Activated CD4-positive, alpha-beta T cell treated with anti-CD3 and anti-CD28 coated beads, Interleukin-10, Interleukin-2, amounts not matched to agents 100 ng/mL and 50 ng/mL, durations not matched to agents 16 hours and 8 hours (primary cell): Measurements from ENCODE around the gene CCNF.
"Not testable (repeated sequence)": the region's sequence is repeated elsewhere in the genome, so short reads cannot be mapped to it uniquely, and the experiment has no call there.

Experiments
- DNase-seq: peaks from one replicate; pipeline ENCODE4 v3.0.0-alpha.2; 2020

CCNF gene

GRCh38 chr16:2429034-2429770 lies at the start of gene CCNF:
Gene CCNF (plus strand): TSS chr16:2429447. CDS start chr16:2429482, 35 bp downstream.
- peak; percentile 99 for DNase-seq

GRCh38 chr16:2383501-2383900 lies 45.7 kb upstream of the CCNF start:
- DNase-seq, result no peak

- no peak for DNase-seq
These were observed 44.8 kb upstream of the CCNF start for GRCh38 chr16:2384426-2384825.

GRCh38 chr16:2385190-2385836 lies 43.9 kb upstream of the CCNF start:
- no peak for DNase-seq

- DNase-seq, result not testable (repeated sequence)
These were observed 43.3 kb upstream of the CCNF start for GRCh38 chr16:2385982-2386381.

- DNase-seq, result no peak
These were observed 42.3 kb upstream of the CCNF start for GRCh38 chr16:2386990-2387389.

- no peak for DNase-seq
These were observed 40.9 kb upstream of the CCNF start for GRCh38 chr16:2388139-2388874.

GRCh38 chr16:2388875-2389433 lies 40.3 kb upstream of the CCNF start:
- DNase-seq, result no peak

GRCh38 chr16:2392025-2392424 lies 37.2 kb upstream of the CCNF start:
- no peak for DNase-seq

GRCh38 chr16:2398520-2398919 lies 30.7 kb upstream of the CCNF start:
- no peak for DNase-seq

- DNase-seq, result peak; percentile 21
These were observed 25.1 kb upstream of the CCNF start for GRCh38 chr16:2404099-2404498.

- no peak for DNase-seq
These were observed 14.2 kb upstream of the CCNF start for GRCh38 chr16:2415085-2415484.

GRCh38 chr16:2420035-2420434 lies 9.2 kb upstream of the CCNF start:
- no peak for DNase-seq

- no peak for DNase-seq
These were observed 7.0 kb upstream of the CCNF start for GRCh38 chr16:2422123-2422867.

- no peak for DNase-seq
These were observed 4.9 kb upstream of the CCNF start for GRCh38 chr16:2424061-2425007.

GRCh38 chr16:2425008-2425518 lies 4.2 kb upstream of the CCNF start:
- no peak for DNase-seq

- no peak for DNase-seq
These were observed 3.3 kb upstream of the CCNF start for GRCh38 chr16:2425825-2426430.

GRCh38 chr16:2426941-2427361 lies 2.3 kb upstream of the CCNF start:
- DNase-seq, result no peak

GRCh38 chr16:2427526-2427925 lies 1.7 kb upstream of the CCNF start:
- DNase-seq, result no peak

GRCh38 chr16:2428051-2428783 lies 1.0 kb upstream of the CCNF start:
- peak; percentile 26 for DNase-seq

- DNase-seq, result no peak
These were observed 538 bp upstream of the CCNF start for GRCh38 chr16:2428784-2429033.
